Karpas-422 (cell line): Measurements from ENCODE around the gene RASSF1. TPM values are rescaled to one million over a fixed set of nuclear protein-coding genes. Genes with fewer than 3 reads are reported as not detected.

Experiments
- DNase-seq: peaks from one replicate; pipeline ENCODE4 v3.0.0-alpha.2; 2015
- H2AFZ ChIP-seq: fragments of 200-600 bp; sonication (generic); 2 replicates; pipeline ENCODE4 v1.6.1; 2014; ENCODE audit warnings: antibody characterized with exemption, low read length, mixed read lengths
- H3K27ac ChIP-seq: fragments of 200-600 bp; sonication (generic); 2 replicates; pipeline ENCODE4 v1.5.1; 2014; ENCODE audit warnings: mild to moderate bottlenecking, low read length, moderate library complexity
- H3K27me3 ChIP-seq: fragments of 200-600 bp; sonication (generic); 2 replicates; pipeline ENCODE4 v1.6.1; 2014; ENCODE audit warnings: low read length, mixed read lengths
- H3K36me3 ChIP-seq: fragments of 200-600 bp; sonication (generic); 2 replicates; pipeline ENCODE4 v1.6.1; 2014; ENCODE audit warnings: low read length, mixed read lengths; ENCODE audit not compliant: insufficient read depth
- H3K4me1 ChIP-seq: fragments of 200-600 bp; sonication (generic); 2 replicates; pipeline ENCODE4 v1.6.1; 2014; ENCODE audit warnings: mild to moderate bottlenecking, low read length, mixed read lengths
- H3K4me2 ChIP-seq: fragments of 200-600 bp; sonication (generic); 2 replicates; pipeline ENCODE4 v1.6.1; 2014; ENCODE audit warnings: low read length, low read depth, mild to moderate bottlenecking; ENCODE audit not compliant: poor library complexity, severe bottlenecking
- H3K4me3 ChIP-seq: fragments of 200-600 bp; sonication (generic); 2 replicates; pipeline ENCODE4 v1.5.1; 2014; ENCODE audit warnings: mild to moderate bottlenecking, antibody characterized with exemption, low read length, mixed read lengths
- H3K79me2 ChIP-seq: fragments of 200-600 bp; sonication (generic); 2 replicates; pipeline ENCODE4 v1.6.1; 2014; ENCODE audit warnings: mild to moderate bottlenecking, low read length, mixed read lengths
- H3K9ac ChIP-seq: fragments of 200-600 bp; sonication (generic); 2 replicates; pipeline ENCODE4 v1.6.0; 2014; ENCODE audit warnings: low read length
- H3K9me2 ChIP-seq: fragments of 200-600 bp; sonication (generic), shearing (Covaris generic); replicated peaks from 2 replicates; pipeline ENCODE4 v1.6.0; 2014; ENCODE audit warnings: mild to moderate bottlenecking, low read length, moderate library complexity; ENCODE audit not compliant: insufficient read depth
- H3K9me3 ChIP-seq: fragments of 300-700, 200-600 bp; sonication (generic); 2 replicates; pipeline ENCODE4 v1.6.1; 2014; ENCODE audit warnings: low read length, mixed read lengths
- H4K20me1 ChIP-seq: fragments of 200-600 bp; sonication (generic); 2 replicates; pipeline ENCODE4 v1.6.1; 2014; ENCODE audit warnings: mild to moderate bottlenecking, antibody characterized with exemption, low read length, low read depth; ENCODE audit not compliant: insufficient read depth
- total RNA-seq: library from RNA; depleted of rRNA; stranded (reverse); fragments of >200 nt; shearing (Covaris generic); gene quantifications from 2 replicates; pipeline ENCODE4 v1.2.3, GENCODE V29; 2014; ENCODE audit warnings: low replicate concordance

RASSF1 gene
- total RNA-seq, 1 experiment from 2014 or later, result 33.3 TPM

- Histone ChIP-seq H3K36me3 (peaks cover 22% of the 10 kb centered on the region), H2AFZ (peak overlapping the region; percentile 16; the same call in 1 of the 2 replicates), H3K9ac (peak overlapping the region; percentile 99), H3K4me3 (peak overlapping the region; percentile 95), H3K9me3 (no peaks in the 10 kb centered on the region), H3K4me1 (peaks cover 66% of the 10 kb centered on the region), H4K20me1 (peaks cover 20% of the 10 kb centered on the region; the same call in 1 of the 2 replicates), H3K9me2 (no peaks in the 10 kb centered on the region), H3K27ac (peak overlapping the region; percentile 91), H3K27me3 (no peaks in the 10 kb centered on the region), H3K4me2 (peak overlapping the region; percentile 97), H3K79me2 (peaks cover 66% of the 10 kb centered on the region)
- DNase-seq, result peak; percentile 99
Observed at GRCh38 chr3:50337175-50337861, 3.3 kb downstream of the RASSF1 start.

- Histone ChIP-seq H3K4me2 (peak overlapping the region; percentile 97), H3K27ac (peak overlapping the region; percentile 91), H3K4me3 (peak overlapping the region; percentile 95), H3K4me1 (peaks cover 64% of the 10 kb centered on the region), H4K20me1 (peaks cover 20% of the 10 kb centered on the region; the same call in 1 of the 2 replicates), H3K79me2 (peaks cover 68% of the 10 kb centered on the region), H2AFZ (peak overlapping the region; percentile 16; the same call in 1 of the 2 replicates), H3K36me3 (peaks cover 29% of the 10 kb centered on the region), H3K27me3 (no peaks in the 10 kb centered on the region), H3K9ac (peak overlapping the region; percentile 99), H3K9me2 (no peaks in the 10 kb centered on the region), H3K9me3 (no peaks in the 10 kb centered on the region)
- no peak for DNase-seq
Observed at GRCh38 chr3:50336452-50337174, 4.0 kb downstream of the RASSF1 start.

GRCh38 chr3:50334339-50335075 is 6.1 kb downstream of the RASSF1 start:
- Histone ChIP-seq H3K27ac (no peak overlapping the region; the same call in 1 of the 2 replicates), H3K79me2 (peaks cover 59% of the 10 kb centered on the region), H3K27me3 (no peaks in the 10 kb centered on the region), H3K4me2 (no peak overlapping the region), H2AFZ (no peak overlapping the region), H3K36me3 (peaks cover 45% of the 10 kb centered on the region), H3K9me3 (no peaks in the 10 kb centered on the region), H3K4me3 (no peak overlapping the region), H3K4me1 (peaks cover 56% of the 10 kb centered on the region), H3K9me2 (no peaks in the 10 kb centered on the region), H3K9ac (peak overlapping the region; percentile 40; the same call in 1 of the 2 replicates), H4K20me1 (peaks cover 20% of the 10 kb centered on the region; the same call in 1 of the 2 replicates)
- DNase-seq, result no peak

- Histone ChIP-seq H3K4me2 (no peak overlapping the region), H3K9ac (no peak overlapping the region), H3K4me1 (peaks cover 55% of the 10 kb centered on the region), H3K27ac (no peak overlapping the region), H3K4me3 (no peak overlapping the region), H3K9me2 (no peaks in the 10 kb centered on the region), H3K36me3 (peaks cover 46% of the 10 kb centered on the region), H3K79me2 (peaks cover 54% of the 10 kb centered on the region), H2AFZ (no peak overlapping the region), H3K27me3 (no peaks in the 10 kb centered on the region), H4K20me1 (peaks cover 20% of the 10 kb centered on the region; the same call in 1 of the 2 replicates), H3K9me3 (no peaks in the 10 kb centered on the region)
- no peak for DNase-seq
Observed at GRCh38 chr3:50333744-50334328, 6.8 kb downstream of the RASSF1 start.

GRCh38 chr3:50331364-50331907 is 9.2 kb downstream of the RASSF1 start:
- peaks cover 57% of the 10 kb centered on the region for H3K4me1 ChIP-seq
- peaks cover 22% of the 10 kb centered on the region; the same call in 1 of the 2 replicates for H4K20me1 ChIP-seq
- no peaks in the 10 kb centered on the region for H3K9me3 ChIP-seq
- DNase-seq, result no peak
- no peak overlapping the region for H2AFZ ChIP-seq
- no peak overlapping the region for H3K4me3 ChIP-seq
- no peak overlapping the region for H3K27ac ChIP-seq
- H3K27me3 ChIP-seq, result no peaks in the 10 kb centered on the region
- H3K9ac ChIP-seq, result no peak overlapping the region
- H3K9me2 ChIP-seq, result no peaks in the 10 kb centered on the region
- H3K79me2 ChIP-seq, result peaks cover 48% of the 10 kb centered on the region
- no peak overlapping the region for H3K4me2 ChIP-seq
- peaks cover 43% of the 10 kb centered on the region for H3K36me3 ChIP-seq

- H3K27ac ChIP-seq, result no peak overlapping the region
- no peak for DNase-seq
- H3K9me3 ChIP-seq, result no peaks in the 10 kb centered on the region
- peaks cover 50% of the 10 kb centered on the region for H3K4me1 ChIP-seq
- H3K9me2 ChIP-seq, result no peaks in the 10 kb centered on the region
- peaks cover 38% of the 10 kb centered on the region; the same call in 1 of the 2 replicates for H3K36me3 ChIP-seq
- no peaks in the 10 kb centered on the region for H3K27me3 ChIP-seq
- H2AFZ ChIP-seq, result no peak overlapping the region
- no peak overlapping the region for H3K4me3 ChIP-seq
- H3K4me2 ChIP-seq, result no peak overlapping the region
- peaks cover 18% of the 10 kb centered on the region; the same call in 1 of the 2 replicates for H4K20me1 ChIP-seq
- H3K9ac ChIP-seq, result no peak overlapping the region
- H3K79me2 ChIP-seq, result peaks cover 41% of the 10 kb centered on the region
Observed at GRCh38 chr3:50330330-50330729, 10.3 kb downstream of the RASSF1 start.

- Histone ChIP-seq H3K9ac (peak within 1 kb of the TSS; percentile 90), H3K9me2 (no peaks in the 10 kb centered on the region), H3K9me3 (no peaks in the 10 kb centered on the region), H3K36me3 (peaks cover 27% of the 10 kb centered on the region; the same call in 1 of the 2 replicates), H3K4me2 (peak within 1 kb of the TSS; percentile 82), H3K27me3 (no peaks in the 10 kb centered on the region), H3K4me1 (peaks cover 39% of the 10 kb centered on the region), H2AFZ (no peak within 1 kb of the TSS), H3K79me2 (peaks cover 22% of the 10 kb centered on the region), H4K20me1 (peaks cover 6% of the 10 kb centered on the region; the same call in 1 of the 2 replicates), H3K4me3 (peak within 1 kb of the TSS; percentile 94), H3K27ac (peak within 1 kb of the TSS; percentile 48)
- DNase-seq, result peak; percentile 99
Observed at GRCh38 chr3:50327943-50328691, 12.5 kb downstream of the RASSF1 start, which contains the start of gene TUSC2. Gene TUSC2, minus strand, starts transcription at chr3:50328223. Its CDS starts 124 bp downstream, at chr3:50328099.
